Measurements from ENCODE around the gene KCTD16.

GRCh38 chr5:144323181-144323580 lies 152.5 kb downstream of the KCTD16 start:
- TF ChIP-seq ARNTL (CRISPR knock-in tag; IDR thresholded peaks at IDR 0.05; ENCODE audit: borderline replicate concordance, low read depth) (no peak), ZNF8 (CRISPR knock-in tag; IDR thresholded peaks at IDR 0.05) (no peak), ESRRG (CRISPR knock-in tag; IDR thresholded peaks at IDR 0.05) (no peak), TSHZ2 (CRISPR knock-in tag; IDR thresholded peaks at IDR 0.05) (no peak), OSR1 (CRISPR knock-in tag; IDR thresholded peaks at IDR 0.05) (no peak), ISL1 (CRISPR knock-in tag; IDR thresholded peaks at IDR 0.05) (no peak), SNAI2 (CRISPR knock-in tag; IDR thresholded peaks at IDR 0.05) (no peak), CSDC2 (CRISPR knock-in tag; IDR thresholded peaks at IDR 0.05) (no peak), ZFP3 (CRISPR knock-in tag; IDR thresholded peaks at IDR 0.05) (no peak), ZFP30 (CRISPR knock-in tag; IDR thresholded peaks at IDR 0.05) (no peak), RARB (CRISPR knock-in tag; IDR thresholded peaks at IDR 0.05) (no peak), ZC3H10 (CRISPR knock-in tag; IDR thresholded peaks at IDR 0.05) (no peak)
- TF ChIP-seq, protein P1, sequence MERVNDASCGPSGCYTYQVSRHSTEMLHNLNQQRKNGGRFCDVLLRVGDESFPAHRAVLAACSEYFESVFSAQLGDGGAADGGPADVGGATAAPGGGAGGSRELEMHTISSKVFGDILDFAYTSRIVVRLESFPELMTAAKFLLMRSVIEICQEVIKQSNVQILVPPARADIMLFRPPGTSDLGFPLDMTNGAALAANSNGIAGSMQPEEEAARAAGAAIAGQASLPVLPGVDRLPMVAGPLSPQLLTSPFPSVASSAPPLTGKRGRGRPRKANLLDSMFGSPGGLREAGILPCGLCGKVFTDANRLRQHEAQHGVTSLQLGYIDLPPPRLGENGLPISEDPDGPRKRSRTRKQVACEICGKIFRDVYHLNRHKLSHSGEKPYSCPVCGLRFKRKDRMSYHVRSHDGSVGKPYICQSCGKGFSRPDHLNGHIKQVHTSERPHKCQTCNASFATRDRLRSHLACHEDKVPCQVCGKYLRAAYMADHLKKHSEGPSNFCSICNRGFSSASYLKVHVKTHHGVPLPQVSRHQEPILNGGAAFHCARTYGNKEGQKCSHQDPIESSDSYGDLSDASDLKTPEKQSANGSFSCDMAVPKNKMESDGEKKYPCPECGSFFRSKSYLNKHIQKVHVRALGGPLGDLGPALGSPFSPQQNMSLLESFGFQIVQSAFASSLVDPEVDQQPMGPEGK (CRISPR knock-in tag; IDR thresholded peaks at IDR 0.05; ENCODE audit: borderline replicate concordance): no peak
- TF ChIP-seq, protein P2, sequence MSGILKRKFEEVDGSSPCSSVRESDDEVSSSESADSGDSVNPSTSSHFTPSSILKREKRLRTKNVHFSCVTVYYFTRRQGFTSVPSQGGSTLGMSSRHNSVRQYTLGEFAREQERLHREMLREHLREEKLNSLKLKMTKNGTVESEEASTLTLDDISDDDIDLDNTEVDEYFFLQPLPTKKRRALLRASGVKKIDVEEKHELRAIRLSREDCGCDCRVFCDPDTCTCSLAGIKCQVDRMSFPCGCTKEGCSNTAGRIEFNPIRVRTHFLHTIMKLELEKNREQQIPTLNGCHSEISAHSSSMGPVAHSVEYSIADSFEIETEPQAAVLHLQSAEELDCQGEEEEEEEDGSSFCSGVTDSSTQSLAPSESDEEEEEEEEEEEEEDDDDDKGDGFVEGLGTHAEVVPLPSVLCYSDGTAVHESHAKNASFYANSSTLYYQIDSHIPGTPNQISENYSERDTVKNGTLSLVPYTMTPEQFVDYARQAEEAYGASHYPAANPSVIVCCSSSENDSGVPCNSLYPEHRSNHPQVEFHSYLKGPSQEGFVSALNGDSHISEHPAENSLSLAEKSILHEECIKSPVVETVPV (CRISPR knock-in tag; IDR thresholded peaks at IDR 0.05): no peak
